GM19023 (cell line): ENCODE measurements around the gene PAQR9.

Source experiments
- ATAC-seq: cut with Tn5 transposase; IDR thresholded peaks from one replicate; pipeline ENCODE4 v1.9.1; 2021; ENCODE audit warnings: mild to moderate bottlenecking, moderate library complexity; ENCODE audit not compliant: unreplicated experiment

Gene PAQR9

DNA sequence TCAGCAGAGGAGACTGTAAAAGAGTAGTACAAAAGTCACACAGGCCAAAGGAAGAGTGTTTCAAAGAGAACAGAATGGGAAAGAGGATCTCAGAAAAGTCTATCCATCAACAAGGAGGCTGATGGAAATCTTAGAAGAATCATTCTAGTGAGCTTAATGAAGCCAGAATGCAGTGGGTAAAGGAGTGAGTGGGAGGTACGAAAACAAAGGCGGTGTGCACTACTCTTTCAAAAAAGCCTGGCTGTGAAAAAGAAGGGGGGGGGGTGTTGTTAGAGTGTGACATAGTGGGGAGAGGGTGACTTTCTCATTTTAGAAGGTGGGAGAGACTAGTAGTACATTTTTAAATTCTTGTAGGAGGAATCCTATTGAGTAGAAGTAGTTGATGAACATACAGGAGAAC, 11.7 kb downstream of the PAQR9 start:
- ATAC-seq, result no peak

DNA sequence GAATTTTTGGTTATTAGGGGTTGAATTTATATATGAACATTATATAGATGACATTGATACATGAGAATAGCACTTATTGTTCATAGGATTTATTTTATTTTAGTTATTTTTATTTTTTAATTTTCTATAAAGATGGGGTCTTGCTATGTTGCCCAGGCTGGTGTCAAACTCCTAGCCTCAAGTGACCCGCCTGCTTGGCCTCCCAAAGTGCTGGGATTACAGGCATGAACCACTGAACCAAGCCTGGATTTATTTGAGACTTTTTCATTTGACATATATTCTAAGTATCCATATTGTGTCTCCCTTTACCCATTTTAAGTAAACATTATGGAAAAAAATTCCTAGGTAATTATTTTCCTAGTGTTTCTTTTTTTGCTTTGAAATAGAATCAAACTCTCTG, 12.5 kb downstream of the PAQR9 start:
- ATAC-seq, result no peak

DNA sequence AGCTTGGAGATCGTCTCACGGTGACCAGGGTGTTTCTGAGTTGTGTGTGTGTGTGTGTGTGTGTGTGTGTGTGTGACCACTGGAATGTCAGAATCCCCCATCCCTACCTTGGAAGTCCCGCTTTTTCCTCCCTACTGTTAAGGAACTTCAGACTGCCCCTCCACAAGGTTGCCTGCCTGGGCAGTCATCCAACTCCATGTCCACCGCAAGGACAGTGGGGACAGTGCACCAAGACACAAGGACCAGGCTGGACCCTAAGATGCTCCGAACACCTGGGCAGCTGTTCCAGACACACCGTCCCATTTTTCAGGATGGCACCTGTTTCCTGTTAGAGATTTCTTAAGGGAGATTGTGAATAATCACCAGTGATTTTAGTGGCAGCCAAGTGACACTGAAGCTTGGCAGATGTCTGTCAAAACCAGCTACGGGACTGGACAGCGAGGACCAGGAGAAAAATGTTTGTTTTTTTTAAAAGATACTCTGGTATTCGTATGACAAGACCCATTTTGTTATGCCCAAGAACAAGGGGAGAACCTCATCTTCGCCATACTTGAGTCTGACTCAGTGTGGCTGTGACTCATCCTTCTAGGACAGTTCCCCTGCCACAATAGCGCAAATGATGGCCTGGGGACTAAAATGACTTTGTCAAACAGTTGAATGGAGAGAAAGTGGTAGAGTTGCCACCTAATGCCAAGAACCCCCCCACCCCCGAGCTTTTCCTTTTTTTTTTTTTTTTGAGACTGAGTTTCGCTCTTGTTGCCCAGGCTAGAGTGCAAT, 15.5 kb downstream of the PAQR9 start:
- ATAC-seq, result no peak

DNA sequence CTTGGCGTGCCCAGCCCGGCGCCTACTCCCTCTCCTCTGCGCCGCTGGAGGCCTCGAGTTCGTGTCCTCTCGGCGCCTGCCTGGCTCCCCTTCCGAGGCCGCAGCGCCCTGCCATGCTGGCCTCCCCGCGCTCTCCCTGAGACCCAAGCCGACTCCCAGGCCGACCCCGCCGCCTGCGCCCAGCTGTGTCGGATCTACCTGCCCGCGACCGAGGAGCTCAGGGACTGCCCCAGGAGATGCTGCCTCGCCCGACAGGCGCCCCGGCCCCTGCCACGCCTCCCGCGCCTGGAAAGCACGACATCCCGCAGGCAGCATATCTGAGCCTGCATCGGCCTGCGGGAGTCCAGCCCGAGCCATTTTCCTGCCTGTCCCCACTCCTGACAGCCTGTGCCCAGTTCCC, 16.1 kb downstream of the PAQR9 start:
- ATAC-seq, result no peak

DNA sequence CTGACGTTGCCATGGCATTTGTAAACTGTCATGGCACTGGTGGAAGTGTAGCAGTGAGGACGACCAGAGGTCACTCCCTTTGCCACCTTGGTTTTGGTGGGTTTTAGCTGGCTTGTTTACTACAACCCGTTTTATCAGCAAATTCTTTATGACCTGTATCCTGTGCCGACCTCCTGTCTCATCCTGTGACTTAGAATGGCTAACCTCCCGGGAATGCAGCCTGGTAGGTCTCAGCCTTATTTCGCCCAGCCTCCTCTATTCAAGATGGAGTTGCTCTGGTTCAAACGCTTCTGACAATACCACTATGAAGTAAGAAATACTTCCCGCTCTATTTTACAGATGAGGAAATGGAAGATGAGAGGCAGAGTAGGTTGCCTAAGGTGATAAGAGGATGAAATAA, 16.6 kb downstream of the PAQR9 start:
- no peak for ATAC-seq

DNA sequence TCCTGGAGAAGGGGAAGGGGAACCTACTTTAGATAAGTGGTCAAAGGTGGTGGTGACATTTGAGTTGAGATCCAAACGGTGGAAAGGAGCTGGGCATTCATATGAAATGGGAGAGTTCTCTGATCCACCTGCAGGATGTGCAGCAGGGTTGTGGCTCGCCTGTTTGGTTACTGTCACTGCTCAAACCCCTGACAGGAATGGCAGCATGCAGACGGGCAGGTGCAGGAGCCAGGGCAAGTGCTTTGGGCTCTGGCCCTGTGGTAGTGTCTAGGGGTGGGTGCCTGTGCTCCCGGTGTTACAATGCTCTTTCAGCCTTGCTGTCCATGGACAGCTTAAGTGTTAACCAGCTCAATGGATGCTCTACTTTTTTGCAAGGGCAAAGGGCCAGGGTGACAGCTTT, 18.5 kb downstream of the PAQR9 start:
- ATAC-seq, result no peak

DNA sequence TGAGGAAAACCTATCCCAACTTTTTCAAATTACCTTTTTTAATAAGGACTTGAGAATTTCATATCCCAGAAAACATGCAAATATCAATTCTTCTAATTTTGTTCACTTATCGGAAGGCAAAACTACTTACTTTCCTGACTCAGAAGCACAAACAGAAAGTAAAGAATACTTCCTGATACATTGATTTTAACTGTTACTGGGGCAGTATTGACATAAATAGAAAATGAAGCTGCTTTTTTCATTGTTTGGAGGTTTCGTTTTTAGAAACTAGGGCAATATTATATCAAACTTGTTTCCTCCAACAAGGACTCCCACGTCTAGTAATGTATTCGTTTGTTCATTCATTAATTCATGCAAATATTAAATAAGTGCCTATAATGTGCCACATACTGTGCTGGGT, 19.1 kb downstream of the PAQR9 start:
- no peak for ATAC-seq

DNA sequence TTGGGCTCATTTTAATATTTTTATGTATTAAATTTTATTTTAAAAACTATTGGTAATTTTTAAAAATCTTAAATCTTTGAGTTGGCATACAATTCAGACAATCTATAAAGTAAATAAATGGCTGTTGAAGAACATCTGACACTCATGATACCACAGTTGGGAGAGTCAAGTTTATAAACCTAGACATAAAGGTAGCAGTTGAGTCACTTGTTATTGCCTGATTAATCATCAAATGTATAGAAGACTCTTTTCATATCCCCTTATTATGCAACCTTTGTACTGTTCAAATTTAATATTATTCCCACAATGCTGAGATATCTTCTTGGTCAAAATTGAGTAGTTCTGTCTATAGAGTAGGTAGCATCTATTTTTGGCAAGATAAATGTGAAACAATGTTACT, 19.6 kb downstream of the PAQR9 start:
- ATAC-seq, result no peak

DNA sequence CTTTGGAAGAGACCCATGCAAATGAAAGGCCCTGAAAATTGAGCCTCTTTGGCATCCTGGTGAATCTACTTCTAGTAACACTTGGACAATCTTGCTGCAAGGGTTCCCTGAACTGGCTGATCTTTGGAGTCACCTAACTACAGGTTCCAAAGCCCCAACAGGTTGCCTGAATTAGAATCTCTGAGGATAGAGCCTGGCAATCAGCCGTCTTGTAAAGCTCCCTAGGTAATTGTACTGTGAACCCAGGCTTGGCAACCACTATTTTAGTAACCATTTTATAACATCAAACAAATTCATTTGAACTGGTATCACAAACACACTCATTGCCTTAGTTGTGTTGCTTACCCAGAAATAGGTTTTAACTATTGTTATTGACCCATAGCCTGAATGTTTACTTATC, 20.1 kb downstream of the PAQR9 start:
- no peak for ATAC-seq

DNA sequence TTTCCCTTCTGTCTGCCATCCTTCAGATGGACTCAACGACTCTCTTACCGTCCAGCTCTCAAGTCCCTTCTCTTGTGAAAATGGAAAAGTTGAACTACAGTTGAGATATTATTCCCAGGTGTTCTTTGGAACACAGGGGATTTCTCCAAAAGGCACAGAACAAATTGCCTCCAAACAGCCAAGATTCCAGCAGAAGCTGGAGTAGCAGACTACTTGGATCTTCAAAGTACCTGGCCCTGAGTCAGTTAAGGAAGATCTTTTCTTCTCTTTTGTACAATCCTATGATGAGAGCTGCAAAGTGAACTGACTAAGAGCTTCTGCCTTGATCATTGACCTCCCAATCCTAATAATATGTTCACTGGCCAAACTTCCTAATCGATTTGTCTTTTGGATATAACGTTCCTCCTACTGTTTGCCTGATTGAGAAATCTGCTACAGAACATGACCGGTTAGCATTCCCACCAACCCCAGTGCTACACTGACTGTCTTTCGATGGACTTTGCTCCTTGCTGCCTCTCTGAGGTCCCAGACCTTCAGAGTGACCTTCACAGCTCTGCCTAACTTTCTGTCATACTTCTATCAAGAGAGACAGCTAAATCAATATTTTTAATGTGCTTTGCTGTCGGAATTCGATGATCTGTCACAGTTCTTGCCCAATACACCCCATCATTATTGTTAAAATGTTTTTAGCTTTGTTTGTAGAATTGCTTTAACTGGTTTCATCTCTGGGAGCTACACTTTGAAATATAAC, 21.9 kb downstream of the PAQR9 start:
- ATAC-seq, result no peak

DNA sequence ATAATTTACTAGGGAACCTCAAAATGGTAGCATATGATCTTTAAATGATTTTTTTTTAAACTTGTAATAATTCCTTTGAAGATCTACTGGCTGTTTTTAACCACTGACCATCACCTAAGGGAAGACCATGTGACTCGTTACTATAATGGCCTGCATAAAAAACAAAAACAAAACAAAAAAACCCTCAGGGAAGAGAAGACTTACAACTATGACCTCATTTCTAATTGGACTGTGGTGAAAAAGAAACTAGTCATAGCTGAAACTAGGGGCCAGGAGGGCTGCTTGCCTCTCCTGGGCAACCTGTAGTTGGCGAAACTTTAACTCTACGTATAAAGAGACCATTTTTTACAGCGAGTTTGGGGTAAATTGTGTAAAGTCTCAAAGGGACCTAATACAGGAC, 23.0 kb downstream of the PAQR9 start:
- no peak for ATAC-seq

DNA sequence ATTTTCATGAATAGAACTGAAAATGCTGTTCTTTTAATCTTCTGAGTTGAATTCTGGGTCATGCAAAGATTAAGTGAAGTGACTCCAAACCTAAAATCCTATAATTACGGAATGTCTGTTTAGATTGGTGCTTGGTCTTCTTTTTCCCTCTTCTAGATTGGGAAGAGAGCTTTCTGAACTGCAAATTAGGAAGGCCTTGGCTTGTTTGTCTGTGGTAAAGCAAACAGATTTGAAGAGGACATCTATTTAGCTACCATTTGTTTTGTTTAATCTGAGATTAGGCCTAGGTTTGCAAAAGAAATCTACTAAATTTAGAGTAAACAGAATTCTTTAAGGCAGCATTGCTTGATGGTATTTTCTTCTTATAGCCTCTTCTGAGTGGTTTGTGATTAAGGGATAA, 23.5 kb downstream of the PAQR9 start:
- no peak for ATAC-seq

DNA sequence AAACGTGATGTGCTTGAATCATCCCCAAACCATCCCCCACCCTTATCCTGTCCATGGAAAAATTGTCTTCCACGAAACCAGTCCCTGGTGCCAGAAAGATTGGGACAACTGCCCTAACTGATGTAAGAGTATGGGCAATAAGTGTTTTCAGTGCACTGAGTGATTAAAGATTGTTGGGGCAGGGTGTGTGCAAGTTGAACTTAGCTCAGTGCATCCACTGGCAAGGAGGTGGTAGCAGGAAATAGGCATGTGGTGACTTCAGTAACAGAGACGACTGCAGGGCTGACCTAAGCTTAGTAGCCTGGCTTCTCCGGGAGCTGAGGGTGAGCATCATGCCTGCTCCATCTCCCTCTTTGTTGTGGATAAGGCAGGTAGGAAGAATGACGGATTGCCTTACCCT, 27.5 kb downstream of the PAQR9 start:
- no peak for ATAC-seq

DNA sequence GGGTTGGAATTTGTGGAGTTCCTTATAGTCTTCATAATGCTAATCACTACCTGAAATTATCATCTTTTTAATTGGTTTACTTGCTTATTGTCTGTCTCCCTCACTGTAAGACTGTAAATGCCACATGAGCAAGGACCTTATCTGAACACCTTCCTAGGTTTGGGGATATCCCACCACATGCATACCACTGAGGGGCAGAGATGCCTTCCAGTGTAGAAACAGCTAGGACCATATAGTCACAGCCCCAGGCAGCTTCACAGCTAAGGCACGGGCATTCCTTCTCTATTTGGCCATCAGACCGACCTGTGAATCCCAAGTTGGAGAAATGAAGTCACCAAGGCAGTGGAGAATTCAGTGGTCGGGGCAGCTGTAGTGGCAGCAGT, 28.6 kb downstream of the PAQR9 start:
- ATAC-seq, result no peak

DNA sequence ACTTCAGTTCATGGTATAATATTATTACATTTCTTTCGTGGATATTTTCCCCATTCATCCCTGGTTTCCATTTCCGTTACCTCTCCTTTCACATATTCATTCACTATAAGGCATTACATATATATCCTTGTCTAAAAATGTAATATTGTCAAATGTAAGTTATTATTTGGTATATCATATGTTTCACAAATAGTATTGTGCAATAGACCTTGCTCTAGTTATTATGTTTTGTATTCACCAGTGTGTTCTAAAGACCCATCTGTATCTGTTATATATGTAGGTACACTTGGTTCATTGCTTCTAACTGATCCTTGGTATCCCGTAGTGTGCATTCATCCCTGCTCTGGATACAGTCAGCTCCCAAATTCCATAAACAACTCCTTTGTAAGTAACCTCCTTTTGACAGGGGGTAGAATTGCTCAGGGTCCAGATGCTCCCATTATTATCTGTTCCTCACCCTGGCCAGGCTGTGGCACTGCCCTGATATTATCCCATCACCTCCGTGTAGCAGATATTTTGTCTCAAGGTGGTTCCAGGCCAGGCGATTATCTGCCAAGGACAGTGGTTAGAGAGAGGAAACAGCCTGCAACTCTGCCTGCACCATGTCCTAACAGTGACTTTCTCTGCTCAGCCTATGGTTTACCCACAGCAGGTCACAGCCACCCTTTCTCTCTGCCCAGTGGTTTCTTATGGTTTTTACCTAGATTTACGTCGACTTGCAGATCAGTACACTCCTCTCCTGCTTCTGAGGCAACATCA, 29.2 kb downstream of the PAQR9 start:
- no peak for ATAC-seq

DNA sequence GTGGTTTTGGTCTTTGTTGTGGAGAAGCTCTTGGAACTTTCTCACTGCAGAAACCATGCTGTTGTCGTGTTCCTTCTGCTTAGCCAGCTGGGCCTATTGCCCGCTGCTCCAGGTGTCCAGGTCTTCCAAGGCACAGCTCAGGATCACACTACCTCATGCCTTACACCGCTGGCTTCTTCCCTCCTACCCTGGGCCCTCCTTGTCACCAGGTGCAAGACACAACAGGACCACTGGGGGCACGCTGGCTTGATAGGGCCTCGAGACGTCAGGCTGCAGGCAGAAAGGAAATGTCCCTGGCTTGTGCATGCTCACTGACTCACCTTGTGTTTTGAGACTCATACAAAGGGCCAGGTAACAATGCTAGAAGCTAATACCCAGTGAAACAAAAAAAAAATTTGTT, 32.3 kb downstream of the PAQR9 start:
- peak; percentile 85 for ATAC-seq

DNA sequence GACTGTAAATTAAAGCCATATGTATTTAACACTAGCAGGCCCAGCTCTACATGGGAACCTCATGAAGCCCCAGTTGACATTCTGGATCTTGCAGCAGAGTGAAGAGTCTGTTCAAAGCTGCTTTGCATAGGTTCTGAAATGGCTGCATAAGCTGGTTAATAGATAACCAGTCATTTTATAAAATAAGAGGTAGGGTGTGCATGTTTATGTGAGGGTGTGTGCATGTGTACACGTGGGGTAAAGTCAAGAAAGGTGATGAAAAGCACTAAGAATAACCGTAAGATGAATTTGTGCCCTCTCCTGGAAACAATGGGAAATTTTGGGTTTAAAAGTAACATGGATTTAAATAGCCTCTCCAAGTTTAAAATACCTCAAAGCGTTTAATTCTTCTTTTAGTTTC, 33.0 kb downstream of the PAQR9 start:
- ATAC-seq, result no peak

DNA sequence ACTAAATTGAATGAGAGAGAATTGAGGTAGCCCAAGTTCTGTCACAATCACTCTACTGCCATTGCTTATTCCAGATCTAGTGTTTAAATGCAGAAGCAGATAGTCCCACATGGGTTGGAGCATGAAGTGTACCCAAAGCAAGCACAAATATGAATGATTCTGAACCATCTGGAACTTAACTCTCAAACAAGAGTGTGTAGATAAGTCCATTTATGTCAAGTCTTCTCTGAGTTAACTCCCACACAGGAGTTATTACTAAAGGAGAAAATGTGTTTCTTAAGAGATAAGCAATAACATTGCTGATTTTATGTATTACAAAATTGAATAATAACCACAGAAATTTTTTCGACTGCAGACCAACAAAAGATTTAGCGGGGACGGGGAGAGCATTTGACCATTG, 33.6 kb downstream of the PAQR9 start:
- ATAC-seq, result no peak

DNA sequence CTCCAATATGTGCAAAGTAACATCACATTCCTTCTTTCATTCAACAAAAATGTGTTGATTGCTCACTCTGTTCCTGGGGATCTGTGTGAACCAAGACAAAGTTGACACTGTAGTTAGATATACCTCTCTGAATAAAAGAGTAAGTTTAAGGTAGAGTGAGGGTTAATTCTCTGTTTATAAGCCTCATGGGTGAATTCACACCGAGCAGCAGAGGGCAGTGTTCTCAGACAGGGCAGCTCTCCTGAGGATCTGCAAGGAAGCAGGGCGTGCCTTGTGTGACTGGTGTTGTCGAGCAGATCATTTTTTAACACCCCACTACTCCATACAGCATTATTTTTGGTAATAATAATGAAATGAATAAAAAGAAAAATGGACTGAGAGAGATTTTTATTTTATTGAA, 34.4 kb downstream of the PAQR9 start:
- ATAC-seq, result no peak

DNA sequence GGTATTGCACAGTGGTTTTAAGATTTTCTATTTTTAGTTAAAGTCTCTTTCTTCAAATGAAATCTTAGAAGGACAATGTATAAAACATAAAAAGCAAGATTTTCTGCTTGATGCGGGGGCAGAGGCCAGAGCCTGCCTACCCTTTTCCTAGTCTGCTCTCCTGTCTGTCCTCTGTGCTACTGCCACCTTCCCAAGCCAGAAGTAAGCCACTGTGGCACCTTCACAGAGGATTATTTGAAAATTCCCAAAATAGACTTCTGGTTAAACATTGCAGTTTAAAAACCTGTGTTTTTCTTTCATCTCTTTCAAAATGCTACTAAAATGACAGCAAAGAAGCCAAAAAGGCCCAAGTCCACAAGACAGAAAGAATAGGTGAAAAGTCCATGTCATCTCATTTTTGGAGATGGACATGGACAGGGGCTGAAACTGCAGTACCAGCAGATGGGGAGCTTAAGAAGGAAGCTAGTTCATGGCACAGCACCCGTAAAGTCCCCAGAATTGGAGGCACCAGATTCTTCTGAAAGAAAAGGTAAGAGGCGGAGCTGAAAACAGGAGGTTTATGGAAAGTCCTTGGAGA, 37.0 kb downstream of the PAQR9 start:
- ATAC-seq, result no peak

DNA sequence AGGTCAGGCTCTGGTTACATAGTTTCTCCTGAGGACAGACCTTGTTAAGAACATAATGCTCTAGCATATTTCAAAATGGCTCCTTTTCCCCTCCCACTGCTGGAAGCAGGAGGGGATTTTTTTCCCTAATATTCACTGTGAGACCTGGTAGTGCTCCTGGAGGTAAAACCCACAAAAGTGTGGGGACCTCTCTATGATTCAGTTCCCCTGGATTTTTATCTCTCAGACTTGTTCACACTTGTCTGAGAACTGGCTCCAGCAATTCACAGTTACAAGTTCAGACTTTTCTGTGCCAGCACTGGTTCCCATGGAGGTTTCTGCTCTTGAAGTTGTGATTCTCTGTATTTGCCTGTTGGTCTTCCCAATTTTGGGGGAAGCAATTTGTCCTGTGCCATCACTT, 38.3 kb downstream of the PAQR9 start:
- ATAC-seq, result no peak

DNA sequence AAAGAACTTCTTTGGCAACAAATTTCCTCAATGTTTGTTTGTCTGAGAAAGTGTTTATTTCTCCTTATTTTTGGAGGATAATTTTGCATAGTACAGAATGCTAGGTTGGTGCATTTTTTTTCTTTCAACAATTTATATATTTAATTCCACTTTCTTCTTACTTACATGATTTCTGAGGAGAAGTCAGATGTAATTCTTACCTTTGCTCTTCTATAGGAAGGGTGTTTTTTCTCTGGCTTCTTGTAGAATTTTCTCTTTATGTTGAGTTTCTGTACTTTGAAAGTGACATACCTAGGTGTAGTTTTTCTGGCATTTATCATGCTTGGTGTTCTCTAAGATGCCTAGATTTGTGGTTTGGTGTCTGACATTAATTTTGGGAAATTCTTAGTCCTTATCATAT, 39.8 kb downstream of the PAQR9 start:
- no peak for ATAC-seq
